Esophagus muscularis mucosa (tissue), 2 donors: ENCODE data around the gene ZNF638.

ENCODE experiments used
- EP300 ChIP-seq: sonication (generic); formaldehyde crosslinking; IDR thresholded peaks from one replicate; pipeline ENCODE4 v1.6.1; 2017; ENCODE audit warnings: antibody characterized with exemption
- POLR2A ChIP-seq: fragments of 450-650 bp; IDR thresholded peaks from one replicate; pipeline ENCODE4 v1.6.1; 2017; ENCODE audit warnings: antibody characterized with exemption, moderate library complexity, mild to moderate bottlenecking, low read depth

GRCh38 chr2:71477231-71477691 lies 145.7 kb downstream of the ZNF638 start:
- TF ChIP-seq POLR2A: no peak
- no peak for TF ChIP-seq EP300
